Hepatocyte (in vitro differentiated cells): ENCODE results near the gene KIAA0930.

Source experiments
- EZH2 ChIP-seq: fragments of 200-600 bp; sonication (generic); IDR thresholded peaks from 2 replicates; pipeline ENCODE4 v1.6.1; 2016; ENCODE audit warnings: antibody characterized with exemption, mild to moderate bottlenecking, borderline replicate concordance
- TF ChIP-seq, protein P1 (sequence below): fragments of 200-600 bp; sonication (generic); IDR thresholded peaks from 2 replicates; pipeline ENCODE4 v1.5.1; 2016; ENCODE audit warnings: antibody characterized with exemption, mild to moderate bottlenecking; ENCODE audit not compliant: poor library complexity

GRCh38 chr22:45286854-45287551 lies 46.3 kb upstream of the KIAA0930 start:
- TF ChIP-seq, protein P1, sequence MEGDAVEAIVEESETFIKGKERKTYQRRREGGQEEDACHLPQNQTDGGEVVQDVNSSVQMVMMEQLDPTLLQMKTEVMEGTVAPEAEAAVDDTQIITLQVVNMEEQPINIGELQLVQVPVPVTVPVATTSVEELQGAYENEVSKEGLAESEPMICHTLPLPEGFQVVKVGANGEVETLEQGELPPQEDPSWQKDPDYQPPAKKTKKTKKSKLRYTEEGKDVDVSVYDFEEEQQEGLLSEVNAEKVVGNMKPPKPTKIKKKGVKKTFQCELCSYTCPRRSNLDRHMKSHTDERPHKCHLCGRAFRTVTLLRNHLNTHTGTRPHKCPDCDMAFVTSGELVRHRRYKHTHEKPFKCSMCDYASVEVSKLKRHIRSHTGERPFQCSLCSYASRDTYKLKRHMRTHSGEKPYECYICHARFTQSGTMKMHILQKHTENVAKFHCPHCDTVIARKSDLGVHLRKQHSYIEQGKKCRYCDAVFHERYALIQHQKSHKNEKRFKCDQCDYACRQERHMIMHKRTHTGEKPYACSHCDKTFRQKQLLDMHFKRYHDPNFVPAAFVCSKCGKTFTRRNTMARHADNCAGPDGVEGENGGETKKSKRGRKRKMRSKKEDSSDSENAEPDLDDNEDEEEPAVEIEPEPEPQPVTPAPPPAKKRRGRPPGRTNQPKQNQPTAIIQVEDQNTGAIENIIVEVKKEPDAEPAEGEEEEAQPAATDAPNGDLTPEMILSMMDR, result no peak
- TF ChIP-seq EZH2, result no peak
